ENCODE measurements around the gene CCDC13.

Gene CCDC13

DNA sequence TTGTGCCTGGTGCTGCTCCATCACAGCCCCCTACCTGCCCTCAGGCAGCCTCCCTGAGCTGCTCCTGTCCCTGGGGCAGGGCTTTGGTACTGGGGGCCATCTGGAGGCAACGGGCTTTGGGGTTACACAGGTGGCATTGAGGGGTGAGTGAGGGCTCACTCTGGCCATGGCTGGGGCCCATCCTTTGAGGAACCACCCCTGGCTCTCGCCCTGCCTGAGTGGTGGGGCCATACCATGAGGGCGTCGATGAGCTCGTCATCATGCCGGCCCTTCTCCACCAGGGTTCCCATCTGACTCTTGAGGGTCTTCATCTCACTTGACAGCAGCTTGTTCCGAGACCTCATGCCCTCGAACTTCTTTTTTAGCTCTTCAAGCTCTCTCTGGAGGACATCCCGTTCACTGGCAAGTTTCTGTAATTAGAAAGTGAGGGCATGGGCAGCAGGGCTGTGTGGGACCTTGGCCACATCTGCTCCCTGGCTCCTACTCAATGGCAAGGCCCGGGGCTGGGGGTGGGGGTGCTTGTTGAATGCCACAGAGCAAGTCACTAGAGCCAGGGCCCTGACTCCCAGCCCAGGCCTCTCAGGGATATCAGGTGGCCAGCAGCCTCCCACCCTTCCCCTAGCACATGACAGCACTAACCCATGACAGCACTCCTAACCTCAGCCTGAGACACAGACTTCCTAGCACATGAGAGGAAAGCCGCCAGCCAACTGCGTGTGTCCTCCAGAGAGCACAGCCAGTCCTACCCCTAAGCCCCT lies 33.5 kb downstream of the CCDC13 start:
- no peak overlapping the region for H3K4me3 ChIP-seq (ENCODE audit: low read depth, low read length)
- DNase-seq (ENCODE audit: low read depth), result no peak

DNA sequence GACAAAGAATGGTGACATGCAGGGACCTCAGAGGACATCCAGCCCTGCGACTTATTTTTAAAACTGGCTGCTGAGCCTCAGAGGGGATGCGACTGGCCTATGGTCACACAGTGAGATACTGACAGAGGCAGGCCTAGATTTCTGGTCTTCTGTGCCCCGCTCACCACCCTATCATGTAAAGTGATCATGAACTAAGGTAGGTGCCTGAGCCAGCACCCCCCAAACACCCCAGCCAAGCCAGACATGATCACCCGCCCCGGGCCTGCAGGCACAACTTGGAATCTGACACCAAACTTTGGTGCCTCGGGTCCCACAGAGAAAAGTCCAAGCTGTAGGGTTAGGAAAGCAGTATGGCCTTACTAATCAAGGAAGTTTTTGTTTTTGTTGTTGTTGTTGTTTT lies 36.5 kb downstream of the CCDC13 start:
- DNase-seq (ENCODE audit: low read depth), result no peak
- H3K4me3 ChIP-seq (ENCODE audit: low read depth, low read length), result no peak overlapping the region

DNA sequence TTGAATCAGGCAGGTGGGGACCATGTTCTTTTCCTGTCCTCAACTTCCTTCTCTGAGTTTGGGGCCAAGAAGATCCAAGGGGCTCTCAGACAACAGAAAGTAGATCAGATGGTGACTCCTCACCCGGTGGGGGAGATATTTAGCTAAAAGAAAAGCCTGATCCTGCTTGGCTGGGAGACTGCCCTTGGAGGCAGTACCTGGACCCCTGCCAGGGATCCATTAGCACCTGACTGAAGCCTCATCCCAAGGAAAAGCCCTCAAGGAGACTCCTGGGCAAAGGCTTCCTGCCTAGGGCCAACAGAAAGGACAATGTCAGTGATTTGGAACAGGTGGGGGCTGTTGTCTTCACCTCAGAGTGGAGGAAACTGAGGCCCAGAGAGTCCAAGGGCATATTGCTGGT lies 37.0 kb downstream of the CCDC13 start:
- no peak overlapping the region for H3K4me3 ChIP-seq (ENCODE audit: low read depth, low read length)
- no peak for DNase-seq (ENCODE audit: low read depth)

DNA sequence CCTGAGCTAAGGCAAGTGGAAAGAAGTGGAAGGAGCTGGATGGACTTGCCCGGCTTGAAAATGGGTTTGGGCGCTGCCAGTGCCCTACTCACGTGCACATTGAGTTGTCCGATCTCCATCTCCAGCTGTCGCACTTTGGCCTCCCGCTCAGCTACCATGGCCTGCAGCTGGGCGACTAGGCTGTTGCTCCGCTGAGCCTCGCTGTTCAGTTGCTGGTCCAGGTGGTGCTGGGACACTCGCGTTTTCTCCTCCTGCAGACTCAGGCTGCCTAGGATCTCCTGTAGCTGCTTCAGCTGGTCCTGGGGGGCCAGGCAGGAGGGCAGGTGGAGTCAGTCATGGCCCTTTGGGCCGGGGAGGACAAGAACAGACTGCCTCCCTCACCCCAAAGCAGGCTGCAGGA lies 37.4 kb downstream of the CCDC13 start:
- no peak for DNase-seq (ENCODE audit: low read depth)
- H3K4me3 ChIP-seq (ENCODE audit: low read depth, low read length), result no peak overlapping the region

DNA sequence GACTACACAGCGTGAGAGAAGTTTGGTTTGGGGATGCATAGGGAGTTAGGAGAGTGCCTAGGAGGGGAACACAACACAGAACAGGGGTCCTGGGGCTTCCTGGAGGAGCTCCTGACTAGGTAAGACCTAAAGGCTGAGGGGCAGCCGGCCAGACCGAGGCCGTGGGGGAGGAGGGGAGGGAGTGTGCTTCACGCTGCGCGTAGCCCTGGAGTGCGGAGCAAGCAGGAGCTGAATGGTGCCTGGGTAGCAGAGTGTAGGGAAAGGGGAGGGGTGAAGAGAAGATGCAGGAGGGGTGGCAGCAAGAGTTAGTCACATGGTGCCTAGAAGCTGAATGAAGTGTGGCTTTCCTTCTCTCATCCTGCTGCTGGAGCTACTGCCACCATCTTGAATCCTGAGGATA lies 38.0 kb downstream of the CCDC13 start:
- DNase-seq (ENCODE audit: low read depth), result no peak

DNA sequence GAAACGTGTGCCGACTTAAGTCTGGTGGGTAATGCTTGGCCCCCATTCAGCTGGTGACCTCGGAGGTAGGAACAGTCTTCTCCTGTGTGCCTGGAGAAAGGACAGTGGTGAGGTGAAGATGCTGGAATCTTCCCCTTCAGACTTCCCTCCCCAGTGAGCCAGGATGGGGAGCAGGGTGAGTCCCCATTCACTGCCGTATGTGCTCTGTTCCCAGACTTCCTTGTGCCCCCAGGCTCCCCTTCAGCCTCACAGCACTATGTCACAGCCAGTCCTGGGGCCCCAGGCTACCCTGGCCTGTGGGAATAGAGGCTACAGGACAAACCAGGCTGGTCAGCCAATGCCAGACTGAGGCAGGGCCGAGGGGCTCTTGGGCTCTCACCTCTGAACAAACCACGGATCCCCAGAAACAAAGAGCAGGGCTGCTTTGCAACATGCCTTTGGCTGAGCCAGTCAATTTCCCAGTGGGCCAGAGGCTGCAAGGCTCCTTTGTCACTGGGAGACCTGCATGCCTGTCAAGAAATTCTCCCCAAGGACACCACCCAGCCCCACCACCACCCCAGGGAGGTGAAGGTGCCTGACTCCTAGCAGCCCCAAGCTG lies 38.7 kb downstream of the CCDC13 start:
- no peak for DNase-seq (ENCODE audit: low read depth)
- H3K4me3 ChIP-seq (ENCODE audit: low read depth, low read length), result no peak overlapping the region

More for the DNA sequence above, 38.0 kb downstream of the CCDC13 start:
- H3K4me3 ChIP-seq (ENCODE audit: low read depth, low read length), result no peak overlapping the region

DNA sequence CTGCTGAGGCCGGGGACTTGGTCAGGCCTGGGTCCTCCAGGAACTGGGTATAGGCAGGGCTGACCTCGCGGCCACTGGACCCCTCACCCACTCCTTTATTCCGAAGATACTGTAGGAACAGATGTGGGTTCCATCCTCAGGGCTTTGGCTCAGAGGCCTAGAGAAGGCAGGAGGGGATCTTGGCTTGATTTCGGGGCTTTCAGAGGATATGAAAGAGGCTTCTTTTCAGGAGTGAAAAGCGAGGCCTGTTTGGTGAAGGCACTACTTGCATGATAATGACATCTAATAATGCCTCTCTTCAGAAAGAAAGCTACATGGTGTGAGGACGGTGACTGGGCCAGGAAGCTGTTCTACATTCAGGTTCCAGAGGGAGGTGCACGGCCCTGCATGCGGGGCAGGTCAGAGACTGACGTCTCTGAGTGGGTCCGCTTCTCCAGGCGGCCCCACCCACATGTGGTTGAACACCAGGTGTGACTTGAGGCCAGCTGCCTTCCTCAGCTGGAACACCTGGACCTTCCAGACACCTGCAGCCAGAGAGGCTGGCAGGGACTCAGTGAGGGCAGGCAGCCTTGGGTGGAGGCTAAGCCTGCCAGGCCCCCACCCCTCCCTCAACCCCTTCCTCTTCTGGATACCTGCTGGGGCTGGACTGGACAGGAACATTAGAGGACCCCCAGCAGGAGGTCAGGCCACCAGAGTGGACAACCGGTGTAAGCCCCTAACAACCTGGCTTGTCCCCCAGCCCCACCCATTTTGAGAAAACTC lies 39.4 kb downstream of the CCDC13 start:
- no peak overlapping the region for H3K4me3 ChIP-seq (ENCODE audit: low read depth, low read length)
- no peak for DNase-seq (ENCODE audit: low read depth)

DNA sequence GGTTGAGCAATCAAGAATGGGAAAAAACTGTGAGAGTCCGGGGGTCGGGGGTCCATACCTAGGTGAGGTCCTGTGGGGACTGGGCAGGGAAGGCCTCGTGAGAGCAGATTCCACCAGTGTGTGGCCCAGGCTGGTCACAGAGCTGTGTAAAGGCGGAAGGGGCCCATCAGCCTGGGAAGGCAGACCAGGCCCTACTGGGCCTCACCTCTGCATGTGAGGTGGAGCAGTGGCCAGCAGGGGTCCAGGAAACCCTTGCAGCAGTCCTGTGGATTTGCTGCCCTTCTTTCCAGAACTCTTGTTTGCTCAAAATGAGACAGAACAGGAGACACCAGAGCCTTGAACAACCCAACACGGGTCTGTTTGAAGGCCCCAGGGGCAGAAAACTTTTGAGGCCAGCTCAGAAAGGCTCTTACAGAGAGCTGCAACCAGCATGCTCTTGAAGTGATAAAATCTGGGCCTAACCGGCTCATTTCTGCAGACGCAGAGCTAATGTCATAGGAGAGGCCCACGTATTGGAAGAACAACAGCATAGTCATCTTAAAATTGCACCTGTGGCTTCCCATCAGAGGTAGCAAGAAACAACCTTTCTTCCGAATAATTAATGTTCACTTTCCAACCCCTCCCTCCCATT lies 40.1 kb downstream of the CCDC13 start:
- no peak overlapping the region for H3K4me3 ChIP-seq (ENCODE audit: low read depth, low read length)
- DNase-seq (ENCODE audit: low read depth), result no peak

DNA sequence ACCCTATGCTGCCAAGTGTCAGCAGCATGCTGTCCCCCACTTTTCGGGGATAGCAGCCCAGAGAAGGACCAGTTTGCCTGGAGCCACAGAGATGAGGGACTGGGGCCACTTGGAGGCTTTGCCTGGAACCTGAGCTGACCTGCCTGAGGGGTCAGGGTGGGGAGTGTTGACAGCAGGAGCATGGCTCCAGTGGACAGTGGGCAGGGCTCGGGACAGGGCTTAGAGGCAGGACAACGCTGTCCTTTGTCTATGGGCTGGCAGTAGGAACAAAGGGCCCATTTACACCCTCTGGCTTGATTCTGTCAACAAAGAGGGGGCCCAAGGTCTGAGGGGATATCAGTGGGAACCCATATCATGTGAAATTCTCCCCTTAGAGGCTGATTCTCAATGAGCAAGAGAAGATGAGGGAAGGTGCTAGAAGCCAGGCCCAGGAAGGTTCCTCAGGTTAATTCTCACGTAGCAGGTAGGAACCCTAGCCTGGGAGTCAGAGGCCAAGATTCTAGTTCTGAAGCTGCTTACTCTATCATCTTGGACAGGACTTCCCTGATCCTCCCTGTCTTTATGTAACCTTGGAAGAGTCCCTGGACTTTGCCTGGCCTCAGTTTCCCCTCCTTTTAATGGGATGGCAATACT lies 40.7 kb downstream of the CCDC13 start:
- H3K4me3 ChIP-seq (ENCODE audit: low read depth, low read length), result no peak overlapping the region
- no peak for DNase-seq (ENCODE audit: low read depth)

DNA sequence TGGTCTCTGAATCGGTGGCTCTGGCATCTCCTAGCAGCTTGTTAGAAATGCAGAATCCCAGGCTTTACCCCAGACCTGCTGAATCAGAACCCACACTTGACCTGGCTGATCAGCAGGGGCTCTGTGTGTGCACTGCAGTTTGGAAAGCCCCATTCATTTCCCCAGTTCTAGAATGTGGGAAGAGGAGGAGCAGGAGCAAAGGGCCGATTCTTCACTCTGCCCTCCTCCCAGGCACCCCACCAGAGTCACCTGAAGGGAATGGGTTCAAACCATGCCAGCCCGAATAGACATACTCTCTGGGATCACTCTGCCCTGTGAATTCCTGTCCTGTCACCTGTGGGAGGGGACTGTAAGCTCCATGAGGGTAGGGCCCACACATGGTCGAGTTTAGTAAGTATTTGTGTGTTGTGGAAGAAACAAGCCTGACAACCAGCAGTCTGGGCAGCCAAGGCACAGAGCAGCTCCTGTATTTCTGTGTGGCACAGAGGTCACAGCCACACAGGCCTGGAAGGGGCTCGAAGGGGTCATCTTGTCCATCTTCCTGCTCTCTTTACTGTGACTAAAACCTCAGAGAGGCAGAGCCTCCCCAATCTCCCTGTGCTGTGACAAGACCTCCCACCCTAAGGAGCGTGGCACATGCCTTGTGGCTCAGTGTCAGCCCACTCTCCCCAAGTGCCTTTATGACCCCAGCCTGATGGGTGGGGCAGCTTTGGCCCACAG lies 41.4 kb downstream of the CCDC13 start:
- no peak overlapping the region for H3K4me3 ChIP-seq (ENCODE audit: low read depth, low read length)
- DNase-seq (ENCODE audit: low read depth), result no peak

DNA sequence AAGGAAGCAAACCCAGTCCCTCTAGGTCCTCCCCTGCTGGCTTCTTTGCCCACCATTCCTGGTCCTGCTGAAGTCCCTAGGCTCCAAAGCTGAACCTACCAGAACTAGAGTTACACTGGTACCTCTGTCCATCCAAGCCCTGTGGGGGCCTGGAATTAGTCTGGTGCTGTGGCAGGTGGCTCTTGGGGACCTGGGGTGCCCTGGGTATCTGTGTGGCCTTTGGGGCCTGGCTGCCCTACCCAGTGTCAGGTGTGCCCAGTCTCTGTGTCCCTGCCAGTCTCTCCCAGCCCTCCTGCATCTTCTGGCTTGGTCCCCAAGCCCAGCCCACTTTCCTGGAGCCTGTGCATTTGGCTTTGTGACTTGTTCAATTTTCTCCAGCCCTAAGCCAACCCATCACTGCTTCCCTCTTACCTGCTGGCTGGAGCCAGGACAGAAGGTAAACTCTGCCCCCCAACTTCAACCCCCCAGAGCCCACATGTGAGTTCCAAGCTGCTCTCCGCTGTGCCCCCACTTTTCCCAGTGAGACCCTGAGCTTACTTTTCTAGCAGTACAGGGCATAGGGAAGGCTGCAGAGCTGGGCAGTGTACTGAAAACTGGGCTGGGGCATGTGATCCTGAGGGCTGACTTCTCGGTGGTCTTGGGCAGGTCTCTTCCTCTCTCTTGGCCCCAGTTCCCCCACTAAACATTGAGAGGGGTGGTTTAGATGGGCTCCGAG lies 42.2 kb downstream of the CCDC13 start:
- no peak for DNase-seq (ENCODE audit: low read depth)
- no peak overlapping the region for H3K4me3 ChIP-seq (ENCODE audit: low read depth, low read length)

DNA sequence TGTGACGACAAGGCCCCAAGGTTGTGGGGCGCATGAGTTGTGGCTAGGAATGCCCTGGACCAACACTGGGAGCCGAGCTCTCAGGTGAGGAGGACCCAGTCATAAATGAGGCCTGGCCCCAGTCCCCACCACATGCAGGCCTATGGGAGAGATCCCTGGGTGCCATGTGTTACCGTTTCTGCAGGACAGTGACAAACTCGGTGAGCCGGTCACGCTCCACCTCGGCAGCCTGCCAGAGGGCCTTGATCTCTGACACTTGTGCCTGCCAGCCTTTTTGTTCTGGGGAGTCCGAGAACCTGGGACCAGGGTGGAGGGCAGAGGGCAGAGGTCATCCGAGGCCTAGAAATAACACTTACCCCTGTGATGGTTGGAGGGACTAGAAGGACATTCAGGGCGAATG lies 42.8 kb downstream of the CCDC13 start:
- no peak overlapping the region for H3K4me3 ChIP-seq (ENCODE audit: low read depth, low read length)
- DNase-seq (ENCODE audit: low read depth), result no peak

DNA sequence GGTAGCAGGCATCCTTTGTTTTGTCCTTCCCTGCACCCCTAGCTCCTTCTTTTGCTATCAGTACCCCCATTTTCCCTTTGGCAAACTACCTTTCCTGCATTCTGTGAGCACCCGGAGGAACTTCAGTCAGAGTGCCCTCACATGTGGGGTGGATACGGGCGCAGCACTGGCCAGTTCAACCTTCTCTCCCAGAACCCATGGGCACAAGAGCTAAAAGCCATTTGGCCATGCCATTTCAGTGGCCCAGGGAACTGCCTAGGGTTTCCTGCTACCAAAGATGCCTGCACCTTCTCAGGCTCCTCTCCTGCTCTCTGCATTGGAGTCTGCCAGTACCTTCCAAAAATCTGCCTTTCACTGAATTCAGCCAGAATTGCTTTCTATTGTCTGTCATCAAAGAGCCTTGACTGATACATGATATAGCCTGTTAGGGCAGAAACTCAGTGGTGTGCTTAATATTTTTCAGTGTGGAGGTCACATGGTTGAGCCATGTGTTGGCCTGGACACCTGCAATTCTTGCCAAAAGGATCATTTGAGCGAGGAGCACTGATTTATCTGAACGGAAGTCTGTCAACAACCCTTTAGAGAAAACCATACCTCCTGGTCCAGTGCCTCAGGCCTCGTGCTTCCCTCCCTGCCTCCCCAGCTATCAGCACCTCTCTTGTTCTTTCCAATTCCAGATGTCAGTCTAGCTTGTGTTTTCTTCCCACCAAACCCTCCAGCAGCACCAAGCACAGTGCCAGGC lies 43.5 kb downstream of the CCDC13 start:
- no peak overlapping the region for H3K4me3 ChIP-seq (ENCODE audit: low read depth, low read length)
- DNase-seq (ENCODE audit: low read depth), result no peak

DNA sequence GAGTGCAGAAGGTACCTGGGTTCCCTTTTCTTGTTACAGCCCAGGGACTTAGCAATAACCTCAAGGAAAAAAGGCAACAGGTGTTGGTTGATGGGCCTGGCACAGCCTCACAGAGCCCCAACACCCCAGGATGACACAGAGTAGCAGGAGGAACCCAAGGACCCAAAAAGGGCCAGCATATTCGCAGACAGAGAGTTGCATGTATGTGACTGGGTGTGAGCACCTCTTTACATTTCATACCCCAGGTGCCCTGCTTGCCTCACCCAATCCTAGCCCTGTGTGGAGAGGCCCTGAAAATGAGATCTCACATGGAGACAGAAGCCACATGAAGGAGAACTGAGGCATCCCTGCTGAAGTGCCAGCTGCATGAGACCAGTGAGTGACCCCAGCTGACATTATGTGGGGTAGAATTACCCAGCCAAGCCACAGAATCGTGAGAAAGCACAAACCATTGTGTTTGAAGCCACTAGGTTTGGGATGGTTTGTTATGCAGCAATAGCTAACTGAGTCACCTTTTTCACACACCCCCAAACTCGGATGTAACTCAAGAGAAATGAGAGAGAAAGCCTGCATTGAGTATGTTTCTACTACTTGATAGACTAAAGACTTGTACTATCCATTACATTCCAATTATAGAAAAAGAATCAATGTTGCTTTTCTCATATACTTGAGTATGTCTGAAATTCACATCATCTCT lies 44.2 kb downstream of the CCDC13 start:
- no peak overlapping the region for H3K4me3 ChIP-seq (ENCODE audit: low read depth, low read length)
- DNase-seq (ENCODE audit: low read depth), result no peak

DNA sequence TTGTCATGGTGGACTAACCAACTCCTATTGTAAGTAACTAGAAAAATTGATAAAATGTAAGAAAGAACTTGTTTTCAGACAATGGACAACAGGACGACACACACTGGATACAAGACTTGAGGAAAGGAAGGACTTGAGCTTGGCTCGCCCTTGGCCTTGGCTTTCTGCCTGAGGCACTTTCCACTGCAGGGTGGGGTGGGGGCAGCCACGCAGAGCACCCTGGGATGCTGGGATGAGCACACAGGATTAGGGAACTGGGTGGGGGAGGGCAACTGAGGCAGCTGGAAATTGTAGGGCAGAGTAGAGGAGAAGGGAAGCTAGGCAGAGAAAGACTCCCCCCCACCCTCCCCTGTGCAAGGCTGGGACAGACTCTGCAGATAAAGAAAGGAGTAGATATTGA lies 45.0 kb downstream of the CCDC13 start:
- no peak for DNase-seq (ENCODE audit: low read depth)
- no peak overlapping the region for H3K4me3 ChIP-seq (ENCODE audit: low read depth, low read length)

DNA sequence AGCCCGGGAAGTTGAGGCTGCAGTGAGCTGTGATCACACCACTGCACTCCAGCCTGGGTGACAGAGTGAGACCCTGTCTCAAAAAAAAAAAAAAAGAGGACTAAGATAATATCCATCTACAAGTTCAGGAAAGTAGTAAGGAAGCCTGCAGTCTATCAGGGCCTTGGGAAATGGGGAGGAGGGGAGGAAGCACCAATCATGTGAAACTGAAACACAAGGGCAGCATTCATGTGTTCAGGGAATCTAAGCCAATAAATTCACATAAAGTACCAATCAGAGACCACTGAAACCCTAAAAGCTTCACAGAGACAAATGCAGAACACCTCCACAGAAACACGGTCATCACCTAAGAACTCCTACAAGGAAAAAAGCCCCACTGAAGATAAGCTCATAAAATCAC lies 47.6 kb downstream of the CCDC13 start:
- H3K4me3 ChIP-seq (ENCODE audit: low read depth, low read length), result no peak overlapping the region

DNA sequence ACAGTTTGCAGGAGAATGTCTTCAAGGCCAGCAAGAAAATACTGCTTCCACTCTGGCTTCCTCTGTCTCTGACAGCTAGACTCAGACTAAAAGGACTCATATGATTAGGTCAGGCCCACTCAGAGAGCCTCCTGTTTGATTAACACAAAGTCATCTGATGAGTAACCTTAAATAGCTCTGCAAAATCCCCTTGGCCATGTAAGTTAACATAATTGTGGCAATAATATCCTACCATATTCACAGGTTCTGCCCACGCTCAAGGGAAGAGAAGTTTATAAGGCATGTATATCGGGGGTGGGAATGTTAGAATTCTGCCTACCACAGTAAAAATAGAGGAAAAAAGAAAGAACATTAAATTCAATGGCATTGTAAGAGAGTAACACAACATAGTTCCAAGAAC lies 49.8 kb downstream of the CCDC13 start:
- DNase-seq (ENCODE audit: low read depth), result no peak
- H3K4me3 ChIP-seq (ENCODE audit: low read depth, low read length), result no peak overlapping the region

More for the DNA sequence above, 47.6 kb downstream of the CCDC13 start:
- no peak for DNase-seq (ENCODE audit: low read depth)

All from skeletal muscle cell (primary cell).